Effector memory CD8-positive, alpha-beta T cell (primary cell): ENCODE measurements around the gene COL18A1.

ENCODE experiments used
- ATAC-seq: fragments of 150-1000 bp; cut with Tn5 transposase; replicated peaks from 2 replicates; pipeline ENCODE4 v1.10.0; 2021; ENCODE audit warnings: mild to moderate bottlenecking, moderate library complexity
- DNase-seq, 3 experiments: peaks; one replicate each; pipeline ENCODE4 v3.0.0; 2021
- H3K27ac Mint-ChIP-seq, 2 donors: one replicate each; pipeline ENCODE4 v1.8.0; 2022; ENCODE audit warnings: mild to moderate bottlenecking in 2 of 2, mixed read lengths in 2 of 2, moderate library complexity in 2 of 2
- H3K27me3 Mint-ChIP-seq, 2 donors: one replicate each; pipeline ENCODE4 v1.8.0; 2022; ENCODE audit warnings: mixed read lengths in 2 of 2
- H3K36me3 Mint-ChIP-seq: one replicate; pipeline ENCODE4 v1.8.0; 2022; ENCODE audit warnings: mild to moderate bottlenecking, moderate library complexity, mixed read lengths; ENCODE audit not compliant: insufficient read depth
- H3K4me1 Mint-ChIP-seq, 2 donors: one replicate each; pipeline ENCODE4 v1.8.0; 2022; ENCODE audit warnings: low read depth in 2 of 2, mixed read lengths in 2 of 2
- H3K4me3 Mint-ChIP-seq, 2 donors: one replicate each; pipeline ENCODE4 v1.8.0; 2022; ENCODE audit warnings: mild to moderate bottlenecking in 2 of 2, mixed read lengths in 2 of 2, moderate library complexity in 2 of 2
- H3K9me3 Mint-ChIP-seq, 2 donors: one replicate each; pipeline ENCODE4 v1.8.0; 2022; ENCODE audit warnings: mixed read lengths in 2 of 2

The COL18A1 gene

DNA sequence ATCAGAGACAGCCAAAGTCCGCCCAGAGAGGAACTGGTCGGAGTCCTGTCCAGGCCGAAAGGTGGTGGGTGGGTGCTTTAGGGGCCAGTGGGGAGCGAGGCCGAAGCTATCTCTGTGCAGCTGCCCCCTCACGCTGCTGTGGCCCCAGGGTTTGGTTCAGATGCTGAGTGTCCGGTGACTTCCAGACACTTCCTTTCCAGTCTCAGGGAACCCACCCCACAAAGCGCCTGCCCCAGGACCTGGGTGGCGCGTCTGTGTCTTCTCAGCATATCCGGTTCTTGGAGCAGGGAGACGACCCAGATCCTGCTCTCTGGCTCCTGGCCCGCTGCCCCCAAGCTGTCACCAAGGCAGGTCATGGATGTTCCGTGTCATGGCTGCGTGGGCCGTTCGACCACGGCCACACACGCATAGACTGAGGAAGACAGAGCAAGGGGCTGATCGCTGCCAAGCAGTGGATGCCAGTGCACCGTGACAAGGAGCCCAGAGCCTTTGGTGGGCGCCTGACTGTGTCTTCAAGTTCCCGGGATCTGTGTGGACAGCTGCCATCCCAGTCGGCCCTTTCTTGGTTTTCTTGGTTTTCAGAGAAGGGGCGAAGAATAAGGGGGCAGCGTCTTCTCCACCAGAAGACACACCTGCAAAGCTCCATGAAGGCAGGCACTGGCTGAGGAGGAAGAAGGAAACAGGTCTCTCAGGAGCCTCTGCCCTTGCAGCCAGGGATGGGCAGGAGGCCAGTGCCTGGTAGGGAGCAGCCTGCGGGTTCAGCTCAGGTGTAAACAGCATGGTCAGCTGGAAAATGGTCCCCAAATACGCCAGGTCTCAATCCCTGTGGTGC lies 22.9 kb upstream of the COL18A1 start:
- peaks cover 47 to 77% of the 10 kb centered on the region in 2 donors for H3K27me3 Mint-ChIP-seq
- H3K9me3 Mint-ChIP-seq = no peaks in the 10 kb centered on the region
- H3K4me3 Mint-ChIP-seq = no peak overlapping the region
- H3K36me3 Mint-ChIP-seq = peaks cover 6% of the 10 kb centered on the region
- peaks cover 0 to 2% of the 10 kb centered on the region in 2 donors for H3K4me1 Mint-ChIP-seq
- ATAC-seq = no peak
- H3K27ac Mint-ChIP-seq = peak overlapping the region in 1 of 2 donors; percentile 29
- no peak for DNase-seq

GRCh38 chr21:45382697-45382997 lies 22.3 kb upstream of the COL18A1 start:
- ATAC-seq (no peak), DNase-seq (no peak)
- Mint-ChIP-seq H3K27ac (peak overlapping the region in 1 of 2 donors; percentile 29), H3K9me3 (no peaks in the 10 kb centered on the region), H3K36me3 (peaks cover 6% of the 10 kb centered on the region), H3K27me3 (peaks cover 44 to 82% of the 10 kb centered on the region in 2 donors), H3K4me3 (no peak overlapping the region), H3K4me1 (peaks cover 0 to 2% of the 10 kb centered on the region in 2 donors)

DNA sequence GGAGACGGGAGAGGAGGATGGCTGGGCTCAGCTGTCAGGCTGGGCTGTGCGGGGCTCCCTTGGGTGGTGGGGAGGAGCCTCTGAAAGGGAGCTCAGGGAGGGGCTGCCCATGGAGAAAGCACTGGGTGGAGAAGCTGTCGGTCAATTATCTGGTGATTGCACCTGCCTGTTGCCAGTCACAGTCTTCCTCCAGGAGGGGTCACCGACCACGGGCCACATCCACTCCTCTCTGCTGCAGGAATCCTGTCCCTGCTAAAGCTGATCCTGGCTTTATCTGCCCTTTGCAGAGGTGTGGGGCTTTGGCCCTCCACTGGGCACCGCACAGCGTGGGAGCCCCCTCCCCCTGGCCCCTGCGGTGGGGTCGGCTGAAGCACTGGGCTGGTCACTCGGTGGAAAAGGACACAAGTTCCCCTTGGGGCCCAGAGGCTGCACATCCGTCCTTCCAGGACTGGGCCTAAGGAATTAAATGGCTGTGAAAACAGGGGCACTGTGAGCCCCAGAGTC lies 21.8 kb upstream of the COL18A1 start:
- Mint-ChIP-seq H3K9me3 (no peaks in the 10 kb centered on the region), H3K27me3 (peaks cover 49 to 82% of the 10 kb centered on the region in 2 donors), H3K36me3 (peaks cover 6% of the 10 kb centered on the region), H3K4me1 (peaks cover 0 to 2% of the 10 kb centered on the region in 2 donors), H3K27ac (no peak overlapping the region), H3K4me3 (no peak overlapping the region)
- ATAC-seq = no peak
- DNase-seq = no peak

DNA sequence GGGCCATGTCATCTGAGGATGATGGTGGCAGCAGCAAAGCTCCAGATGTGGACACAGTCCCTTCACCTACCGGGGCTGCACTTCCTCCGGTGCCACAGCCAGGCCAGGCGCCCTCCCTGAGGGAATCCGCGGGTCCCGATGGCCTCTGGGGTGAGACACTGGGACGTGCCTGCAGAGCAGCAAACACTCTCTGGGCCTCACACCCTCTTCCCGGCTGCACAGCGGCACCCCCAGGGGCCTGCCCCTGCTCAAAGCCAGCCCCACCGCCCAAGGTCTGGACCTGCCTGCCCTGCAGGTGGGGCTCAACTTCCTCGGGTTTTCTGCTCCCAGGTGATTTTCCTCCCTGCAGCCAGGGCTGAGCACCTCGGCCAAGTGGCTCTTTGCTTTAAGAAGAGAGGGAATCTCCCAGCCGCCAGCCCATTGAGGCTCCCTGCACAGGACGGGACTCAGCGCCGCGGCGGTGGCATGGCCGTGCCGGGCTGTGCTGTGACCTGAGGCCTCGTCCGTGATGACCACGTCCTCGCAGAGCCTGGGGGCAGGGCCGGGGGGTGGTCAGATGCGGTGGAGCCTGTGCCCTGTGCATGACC lies 21.3 kb upstream of the COL18A1 start:
- peaks cover 52 to 82% of the 10 kb centered on the region in 2 donors for H3K27me3 Mint-ChIP-seq
- no peak for DNase-seq

DNA sequence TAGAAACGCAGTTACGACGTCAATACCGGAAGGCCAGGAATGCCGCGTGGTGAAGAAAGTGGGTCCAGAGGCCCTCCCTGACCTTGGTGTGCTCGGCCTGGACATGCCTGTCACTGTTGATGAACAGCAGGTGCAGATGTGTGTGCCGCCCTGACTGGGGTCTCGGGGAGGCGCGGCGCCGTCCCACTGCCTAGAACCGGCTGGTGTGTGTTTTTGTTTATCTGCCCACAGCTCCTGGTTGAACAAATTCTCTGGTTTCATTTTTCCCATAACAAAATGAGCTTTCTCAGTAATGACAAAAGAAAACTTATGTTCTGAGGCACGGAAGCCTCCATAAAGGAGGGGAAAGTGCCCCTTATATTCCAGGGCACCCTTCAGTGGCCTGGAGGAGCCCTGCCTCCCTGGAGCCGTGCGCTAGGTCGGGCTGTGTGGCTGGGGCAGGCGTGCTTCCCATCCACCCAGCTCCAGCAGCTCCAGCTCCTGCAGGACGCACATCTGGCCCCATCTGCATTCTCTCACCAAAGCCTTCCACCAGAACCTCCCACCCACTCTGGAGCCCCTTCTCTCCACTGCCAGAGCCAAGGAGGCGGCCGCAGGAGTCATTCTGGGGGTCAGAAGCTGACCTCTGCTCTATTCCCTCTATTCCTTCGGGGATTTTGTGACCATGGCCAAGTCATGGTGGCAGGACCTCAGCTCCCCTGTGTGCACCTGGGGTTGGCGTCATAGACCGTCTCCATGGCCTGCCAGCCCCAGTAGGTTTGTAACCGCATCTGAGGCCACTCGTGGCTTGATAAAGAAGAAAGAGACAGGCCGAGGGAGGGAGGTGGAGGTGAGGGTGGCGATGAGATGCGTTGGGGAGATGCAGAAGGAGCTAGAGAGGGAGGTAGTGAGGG lies 20.1 kb upstream of the COL18A1 start:
- Mint-ChIP-seq H3K27me3 (peaks cover 50 to 82% of the 10 kb centered on the region in 2 donors), H3K27ac (no peak overlapping the region), H3K4me3 (no peak overlapping the region), H3K36me3 (peaks cover 6% of the 10 kb centered on the region), H3K4me1 (peaks cover 0 to 2% of the 10 kb centered on the region in 2 donors), H3K9me3 (no peaks in the 10 kb centered on the region)
- no peak for ATAC-seq
- no peak for DNase-seq

More for the DNA sequence above, 21.3 kb upstream of the COL18A1 start:
- Mint-ChIP-seq H3K4me1 (peaks cover 0 to 2% of the 10 kb centered on the region in 2 donors), H3K4me3 (no peak overlapping the region), H3K27ac (no peak overlapping the region), H3K9me3 (no peaks in the 10 kb centered on the region), H3K36me3 (peaks cover 6% of the 10 kb centered on the region)
- ATAC-seq = no peak

DNA sequence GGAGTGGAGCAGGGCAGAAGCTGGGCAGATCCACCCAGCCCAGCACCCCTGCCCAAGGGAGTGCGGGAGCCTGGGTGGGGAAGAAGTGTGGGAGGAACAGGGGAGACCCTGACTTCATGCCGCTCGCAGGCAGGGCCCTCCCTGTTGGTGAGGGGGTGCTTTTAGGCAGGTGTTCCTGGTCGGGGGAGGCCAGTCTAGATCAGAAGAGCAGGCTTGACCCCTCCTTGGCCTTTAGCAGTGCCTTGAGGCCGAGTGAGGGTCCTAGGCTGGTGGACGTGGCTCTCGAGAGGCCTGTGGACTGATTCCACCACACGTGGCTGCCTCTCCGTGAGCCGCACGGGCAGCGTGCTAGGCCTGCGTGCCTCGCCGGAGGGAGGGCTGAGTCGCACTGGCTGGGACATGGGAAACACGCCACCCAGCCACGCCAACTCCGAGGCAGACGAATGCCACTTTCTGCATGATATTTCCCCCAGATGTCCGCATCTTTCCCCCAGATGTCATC lies 19.4 kb upstream of the COL18A1 start:
- no peak for ATAC-seq
- Mint-ChIP-seq H3K4me1 (peaks cover 0 to 2% of the 10 kb centered on the region in 2 donors), H3K27me3 (peaks cover 53 to 82% of the 10 kb centered on the region in 2 donors), H3K36me3 (peaks cover 6% of the 10 kb centered on the region), H3K27ac (no peak overlapping the region), H3K4me3 (no peak overlapping the region), H3K9me3 (no peaks in the 10 kb centered on the region)
- DNase-seq = no peak

GRCh38 chr21:45386336-45386727 lies 18.6 kb upstream of the COL18A1 start:
- H3K36me3 Mint-ChIP-seq = peaks cover 6% of the 10 kb centered on the region
- no peak overlapping the region for H3K27ac Mint-ChIP-seq
- no peaks in the 10 kb centered on the region for H3K4me1 Mint-ChIP-seq
- DNase-seq = no peak
- H3K9me3 Mint-ChIP-seq = no peaks in the 10 kb centered on the region
- no peak overlapping the region for H3K4me3 Mint-ChIP-seq
- H3K27me3 Mint-ChIP-seq = peaks cover 48 to 82% of the 10 kb centered on the region in 2 donors
- no peak for ATAC-seq

DNA sequence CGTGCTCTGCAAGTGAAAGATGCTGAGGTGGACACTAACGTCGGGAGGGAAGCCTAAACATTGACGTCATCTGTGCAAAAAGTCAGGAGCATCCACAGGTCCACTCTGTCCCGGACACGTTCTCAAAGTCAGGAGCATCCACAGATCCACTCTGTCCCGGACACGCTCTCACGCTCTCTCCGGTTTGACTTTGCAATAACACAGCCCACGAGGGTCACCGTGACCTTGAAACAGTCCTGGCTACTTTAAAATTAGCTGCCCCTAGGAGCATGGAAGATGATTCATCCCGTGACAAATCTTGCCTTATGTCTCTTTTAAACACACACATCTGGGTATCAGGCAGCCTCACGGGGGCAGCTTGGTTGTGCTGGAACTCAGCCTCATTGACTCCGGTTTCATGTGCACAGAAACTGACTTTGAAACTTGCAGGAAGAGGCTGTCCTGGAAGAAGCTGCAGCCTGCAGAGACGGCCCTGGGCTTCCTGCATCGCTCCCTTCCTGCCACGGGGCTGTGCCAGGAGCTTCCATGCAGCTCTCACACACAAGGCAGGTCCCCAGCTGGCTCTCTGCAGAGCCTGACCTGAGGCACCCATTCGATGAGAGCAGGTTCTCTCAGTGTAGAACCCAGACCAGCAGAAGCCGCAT lies 18.1 kb upstream of the COL18A1 start:
- Mint-ChIP-seq H3K4me1 (no peaks in the 10 kb centered on the region), H3K9me3 (no peaks in the 10 kb centered on the region), H3K36me3 (peaks cover 8% of the 10 kb centered on the region), H3K4me3 (no peak overlapping the region), H3K27ac (no peak overlapping the region), H3K27me3 (peaks cover 48 to 87% of the 10 kb centered on the region in 2 donors)
- no peak for ATAC-seq
- DNase-seq = no peak

DNA sequence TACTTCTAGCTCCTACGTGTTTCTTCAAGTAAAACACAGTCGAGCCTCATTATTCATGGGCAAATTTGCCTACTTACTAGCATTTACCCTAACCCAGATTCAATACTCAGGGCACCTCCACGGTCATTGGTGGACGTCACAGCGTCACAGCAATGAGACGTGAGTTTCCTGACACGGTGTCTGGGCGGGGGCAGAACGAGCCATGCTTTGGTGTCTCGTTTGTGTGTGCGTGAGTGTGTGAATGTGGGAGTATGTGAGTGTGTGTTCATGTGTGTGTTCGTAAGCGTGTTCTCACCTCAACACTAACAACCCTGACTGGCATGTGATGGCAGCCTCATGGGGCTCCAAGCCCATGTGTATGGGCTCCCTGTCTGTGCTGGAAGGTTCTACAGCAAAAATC lies 17.5 kb upstream of the COL18A1 start:
- Mint-ChIP-seq H3K4me1 (no peaks in the 10 kb centered on the region), H3K36me3 (peaks cover 3% of the 10 kb centered on the region), H3K4me3 (no peak overlapping the region), H3K27ac (no peak overlapping the region), H3K9me3 (no peaks in the 10 kb centered on the region), H3K27me3 (peaks cover 43 to 86% of the 10 kb centered on the region in 2 donors)
- ATAC-seq (no peak), DNase-seq (no peak)

DNA sequence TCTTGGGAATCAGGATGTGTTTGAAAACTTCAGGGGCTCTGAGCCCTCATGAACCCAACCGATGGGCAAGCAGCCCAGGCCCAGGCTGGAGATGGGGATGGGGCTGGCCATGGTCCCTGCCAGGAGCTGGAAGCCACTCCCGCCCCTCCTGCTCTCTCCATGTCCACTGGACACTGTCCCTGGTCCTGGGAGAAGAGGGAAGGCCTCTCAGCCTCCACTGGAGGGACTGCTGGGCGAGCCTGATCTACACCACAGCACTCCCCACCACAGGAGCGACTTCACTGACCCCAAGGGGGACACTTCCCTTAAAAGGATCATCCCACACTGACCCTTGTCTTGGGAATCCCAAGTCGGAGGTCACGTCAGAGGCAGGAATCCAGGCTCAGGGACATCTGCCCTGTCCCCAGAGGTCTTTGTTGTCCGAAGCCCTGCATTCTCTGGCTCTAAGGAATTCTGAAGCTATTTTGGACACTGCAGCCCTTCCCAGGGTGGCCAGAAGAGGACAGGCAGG lies 16.9 kb upstream of the COL18A1 start:
- Mint-ChIP-seq H3K4me1 (no peaks in the 10 kb centered on the region), H3K4me3 (no peak overlapping the region), H3K9me3 (no peaks in the 10 kb centered on the region), H3K27me3 (peaks cover 39 to 80% of the 10 kb centered on the region in 2 donors), H3K36me3 (peaks cover 3% of the 10 kb centered on the region), H3K27ac (no peak overlapping the region)
- DNase-seq (no peak), ATAC-seq (no peak)

DNA sequence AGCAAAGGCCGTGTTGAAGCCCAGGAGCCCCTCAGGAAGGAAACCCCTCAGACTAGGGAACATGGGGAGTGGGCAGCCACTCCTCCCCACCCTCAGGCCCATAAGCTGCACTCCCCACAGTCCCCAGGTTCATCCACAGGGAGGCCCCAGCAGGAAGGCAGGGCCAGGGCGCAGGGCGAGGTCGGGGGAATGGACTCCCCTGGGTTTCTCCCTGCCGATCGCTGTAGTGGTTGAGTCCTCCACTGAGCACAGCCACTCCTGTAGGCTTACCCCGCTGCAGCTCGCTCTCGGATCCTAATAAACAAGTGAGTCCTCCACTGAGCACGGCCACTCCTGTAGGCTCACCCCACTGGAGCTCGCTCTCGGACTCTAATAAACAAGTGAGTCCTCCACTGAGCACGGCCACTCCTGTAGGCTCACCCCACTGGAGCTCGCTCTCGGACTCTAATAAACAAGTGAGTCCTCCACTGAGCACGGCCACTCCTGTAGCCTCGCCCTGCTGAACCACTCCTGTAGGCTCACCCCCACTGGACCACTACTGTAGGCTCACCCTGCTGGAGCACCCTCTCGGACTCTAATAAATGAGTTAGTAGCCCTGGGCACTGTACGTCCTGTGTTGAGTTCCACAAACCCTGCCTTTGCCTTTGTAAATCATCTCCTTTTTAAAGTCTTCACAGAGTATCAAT lies 16.2 kb upstream of the COL18A1 start:
- DNase-seq (no peak), ATAC-seq (no peak)
- Mint-ChIP-seq H3K27ac (no peak overlapping the region), H3K9me3 (no peaks in the 10 kb centered on the region), H3K4me1 (no peaks in the 10 kb centered on the region), H3K4me3 (no peak overlapping the region), H3K36me3 (peaks cover 3% of the 10 kb centered on the region), H3K27me3 (peaks cover 39 to 79% of the 10 kb centered on the region in 2 donors)

DNA sequence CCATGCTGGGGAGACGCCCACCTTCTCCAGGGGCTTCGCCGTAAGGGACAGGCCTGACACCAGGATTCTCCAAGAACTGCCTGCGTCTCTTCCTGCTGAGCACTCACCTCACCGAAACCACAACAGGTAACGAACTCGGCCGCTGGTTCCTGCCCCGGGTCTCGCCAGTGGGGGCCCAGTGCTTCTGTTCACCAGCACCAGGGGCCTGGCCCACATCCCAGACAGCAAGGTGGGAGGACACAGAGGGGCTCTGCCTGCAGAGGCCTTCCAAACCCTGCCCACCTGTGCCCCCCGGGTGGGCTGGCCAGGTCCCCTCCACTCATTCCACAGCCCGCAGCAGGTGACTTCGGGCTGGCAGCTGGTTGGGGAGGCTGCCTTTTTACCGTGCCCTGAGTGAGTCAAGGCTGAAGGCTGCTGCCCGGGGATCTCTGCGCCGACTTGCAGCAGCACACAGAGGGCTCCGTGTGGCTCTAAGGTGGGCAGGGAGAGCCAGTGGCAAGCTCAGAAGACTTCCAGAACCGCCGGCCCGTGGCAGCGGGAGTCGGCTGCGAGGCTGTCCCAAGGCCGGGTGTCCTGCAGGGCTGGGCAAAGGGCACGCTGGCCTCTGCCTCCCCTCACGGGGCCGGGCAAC lies 14.7 kb upstream of the COL18A1 start:
- DNase-seq (no peak), ATAC-seq (no peak)
- Mint-ChIP-seq H3K4me3 (no peak overlapping the region), H3K27ac (no peak overlapping the region), H3K36me3 (peaks cover 3% of the 10 kb centered on the region), H3K27me3 (peaks cover 35 to 80% of the 10 kb centered on the region in 2 donors), H3K4me1 (no peaks in the 10 kb centered on the region), H3K9me3 (no peaks in the 10 kb centered on the region)
